ENCODE results near the gene STX3.

GRCh38 chr11:59728154-59728553, 27.0 kb upstream of the STX3 start:
- TF ChIP-seq EZH2 (IDR thresholded peaks at IDR 0.05; ENCODE audit: borderline replicate concordance, low read depth, low read length, severe bottlenecking) (no peak), CTCF (IDR thresholded peaks at IDR 0.05; ENCODE audit: extremely low read depth in 1 of 2, insufficient read depth in 1 of 2, low read depth in 1 of 2, low read length in 2 of 2) (no peak), POLR2A (IDR thresholded peaks at IDR 0.05; ENCODE audit: low read depth, low read length) (no peak)
